ENCODE results near the gene LTK. TPM values are rescaled to one million over a fixed set of nuclear protein-coding genes. Genes with fewer than 3 reads are reported as not detected.
A peak's percentile ranks its signal among the peaks of the same experiment; 100 is the strongest.

LTK gene
- total RNA-seq, 1 donor from 2014 or later, result 15.1 TPM

DNA sequence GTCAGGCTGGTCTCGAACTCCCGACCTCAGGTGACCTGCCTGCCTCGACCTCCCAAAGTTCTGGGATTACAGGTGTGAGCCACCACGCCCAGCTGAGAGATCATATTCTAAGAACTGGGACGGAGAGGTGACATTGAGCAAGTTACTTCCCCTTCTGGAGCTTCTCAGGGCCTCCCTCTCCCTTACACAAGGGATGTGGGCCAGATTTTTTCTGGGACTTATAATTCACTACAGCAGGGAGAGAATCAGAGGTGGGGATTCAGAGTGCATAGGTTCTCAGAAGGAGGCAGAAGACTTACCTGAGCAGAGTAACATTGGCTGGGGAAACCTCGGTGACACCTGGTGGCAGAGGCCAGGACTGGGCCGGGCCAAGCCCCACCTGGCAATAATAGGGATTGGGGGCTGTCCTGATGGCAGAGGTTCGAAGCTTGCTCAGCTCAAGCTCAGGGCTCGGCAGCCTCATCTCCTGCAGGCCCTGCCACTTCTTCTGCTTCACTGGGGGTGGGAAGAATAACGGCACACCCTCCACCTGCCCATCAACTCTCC lies 6.8 kb downstream of the LTK start:
- Histone ChIP-seq H3K36me3 (no peaks in the 10 kb centered on the region), H3K27me3 (peaks cover 42% of the 10 kb centered on the region), H3K27ac (no peak overlapping the region), H3K9me3 (no peaks in the 10 kb centered on the region), H3K4me3 (no peak overlapping the region), H3K4me1 (peaks cover 22% of the 10 kb centered on the region)
- no peak for TF ChIP-seq CTCF (IDR thresholded peaks at IDR 0.05)
- ATAC-seq, result no peak
- intact Hi-C loops (cut with DNase I), result no loop called here
- DNase-seq, result no peak

GRCh38 chr15:41505776-41506175 lies 7.9 kb downstream of the LTK start:
- no peak for DNase-seq
- peaks cover 25% of the 10 kb centered on the region for H3K4me1 ChIP-seq
- no peak for TF ChIP-seq CTCF (IDR thresholded peaks at IDR 0.05)
- no peak overlapping the region for H3K27ac ChIP-seq
- intact Hi-C loops (cut with DNase I), result no loop called here
- peaks cover 44% of the 10 kb centered on the region for H3K27me3 ChIP-seq
- H3K9me3 ChIP-seq, result no peaks in the 10 kb centered on the region
- no peaks in the 10 kb centered on the region for H3K36me3 ChIP-seq
- ATAC-seq, result no peak
- H3K4me3 ChIP-seq, result no peak overlapping the region

DNA sequence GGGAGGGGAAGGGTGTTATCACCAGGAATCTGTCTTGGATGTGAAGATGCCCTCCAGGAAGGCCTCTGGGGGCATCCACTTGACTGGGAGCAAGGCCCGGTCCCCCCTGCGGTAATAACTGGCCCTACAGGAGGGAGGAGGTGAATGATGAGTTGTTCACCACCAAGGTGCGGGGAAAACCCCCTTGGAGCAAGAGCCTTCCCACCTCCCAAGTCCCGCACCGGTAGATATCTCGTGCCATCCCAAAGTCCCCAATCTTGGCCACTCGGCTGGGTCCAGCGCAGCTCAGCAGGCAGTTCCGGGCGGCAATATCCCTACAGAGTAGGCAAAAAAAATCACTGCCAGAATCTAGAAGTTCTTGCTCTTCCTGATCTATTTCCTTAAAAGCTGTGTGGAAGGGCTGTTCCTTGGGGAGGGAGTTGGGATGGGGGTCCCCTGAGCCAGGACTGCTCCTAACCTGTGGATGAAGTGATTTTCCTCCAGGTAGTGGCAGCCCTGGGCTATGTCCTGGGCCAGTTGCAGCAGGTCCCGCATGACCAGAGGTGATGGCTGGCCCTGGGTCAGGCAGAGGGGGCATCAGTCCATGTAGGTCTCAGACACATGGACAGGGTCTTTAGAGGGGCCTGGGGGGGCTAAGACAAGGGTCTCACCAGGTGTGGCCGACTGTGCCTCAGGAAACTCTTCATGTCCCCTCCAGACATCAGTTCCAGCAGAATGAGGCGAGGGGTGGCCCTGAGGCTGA lies 8.7 kb downstream of the LTK start:
- intact Hi-C loops (cut with DNase I), result no loop called here
- no peak overlapping the region for H3K4me3 ChIP-seq
- no peaks in the 10 kb centered on the region for H3K9me3 ChIP-seq
- peaks cover 25% of the 10 kb centered on the region for H3K4me1 ChIP-seq
- no peak for ATAC-seq
- H3K36me3 ChIP-seq, result no peaks in the 10 kb centered on the region
- TF ChIP-seq CTCF (IDR thresholded peaks at IDR 0.05), result no peak
- DNase-seq, result no peak
- peaks cover 44% of the 10 kb centered on the region for H3K27me3 ChIP-seq
- H3K27ac ChIP-seq, result no peak overlapping the region

GRCh38 chr15:41503669-41504010 lies 10.0 kb downstream of the LTK start:
- Histone ChIP-seq H3K4me1 (peaks cover 25% of the 10 kb centered on the region), H3K4me3 (no peak overlapping the region), H3K27ac (no peak overlapping the region), H3K27me3 (peaks cover 55% of the 10 kb centered on the region), H3K36me3 (no peaks in the 10 kb centered on the region), H3K9me3 (no peaks in the 10 kb centered on the region)
- ATAC-seq (no peak), DNase-seq (no peak)
- intact Hi-C loops (cut with DNase I), result no loop called here
- TF ChIP-seq CTCF (IDR thresholded peaks at IDR 0.05), result no peak

- DNase-seq (no peak), ATAC-seq (peak; percentile 21)
- Histone ChIP-seq H3K9me3 (no peaks in the 10 kb centered on the region), H3K27ac (no peak overlapping the region), H3K27me3 (peaks cover 57% of the 10 kb centered on the region), H3K4me1 (peaks cover 25% of the 10 kb centered on the region), H3K4me3 (peak overlapping the region; percentile 29), H3K36me3 (no peaks in the 10 kb centered on the region)
- intact Hi-C loops (cut with DNase I), result no loop called here
- TF ChIP-seq CTCF (IDR thresholded peaks at IDR 0.05), result no peak
Measured at GRCh38 chr15:41502795-41503668, 10.6 kb downstream of the LTK start.
